Effector memory CD8-positive, alpha-beta T cell (primary cell): ENCODE results near the gene SMC5.
"Not testable (repeated sequence)": the region's sequence is repeated elsewhere in the genome, so short reads cannot be mapped to it uniquely, and the experiment has no call there.

Source experiments
- ATAC-seq: fragments of 150-1000 bp; cut with Tn5 transposase; replicated peaks from 2 replicates; pipeline ENCODE4 v1.10.0; 2021; ENCODE audit warnings: mild to moderate bottlenecking, moderate library complexity
- DNase-seq, 3 experiments: peaks; one replicate each; pipeline ENCODE4 v3.0.0; 2021
- H3K27ac Mint-ChIP-seq, 2 donors: one replicate each; pipeline ENCODE4 v1.8.0; 2022; ENCODE audit warnings: mild to moderate bottlenecking in 2 of 2, mixed read lengths in 2 of 2, moderate library complexity in 2 of 2
- H3K27me3 Mint-ChIP-seq, 2 donors: one replicate each; pipeline ENCODE4 v1.8.0; 2022; ENCODE audit warnings: mixed read lengths in 2 of 2
- H3K36me3 Mint-ChIP-seq: one replicate; pipeline ENCODE4 v1.8.0; 2022; ENCODE audit warnings: mild to moderate bottlenecking, moderate library complexity, mixed read lengths; ENCODE audit not compliant: insufficient read depth
- H3K4me1 Mint-ChIP-seq, 2 donors: one replicate each; pipeline ENCODE4 v1.8.0; 2022; ENCODE audit warnings: low read depth in 2 of 2, mixed read lengths in 2 of 2
- H3K4me3 Mint-ChIP-seq, 2 donors: one replicate each; pipeline ENCODE4 v1.8.0; 2022; ENCODE audit warnings: mild to moderate bottlenecking in 2 of 2, mixed read lengths in 2 of 2, moderate library complexity in 2 of 2
- H3K9me3 Mint-ChIP-seq, 2 donors: one replicate each; pipeline ENCODE4 v1.8.0; 2022; ENCODE audit warnings: mixed read lengths in 2 of 2

Gene SMC5

GRCh38 chr9:70285981-70286598, 27.3 kb downstream of the SMC5 start:
- DNase-seq, result no peak
- Mint-ChIP-seq H3K27ac (peak overlapping the region in 1 of 2 donors; percentile 46), H3K27me3 (no peaks in the 10 kb centered on the region), H3K9me3 (no peaks in the 10 kb centered on the region), H3K4me1 (peaks cover 0 to 42% of the 10 kb centered on the region in 2 donors), H3K4me3 (no peak overlapping the region), H3K36me3 (peaks cover 60% of the 10 kb centered on the region)
- ATAC-seq, result no peak

DNA sequence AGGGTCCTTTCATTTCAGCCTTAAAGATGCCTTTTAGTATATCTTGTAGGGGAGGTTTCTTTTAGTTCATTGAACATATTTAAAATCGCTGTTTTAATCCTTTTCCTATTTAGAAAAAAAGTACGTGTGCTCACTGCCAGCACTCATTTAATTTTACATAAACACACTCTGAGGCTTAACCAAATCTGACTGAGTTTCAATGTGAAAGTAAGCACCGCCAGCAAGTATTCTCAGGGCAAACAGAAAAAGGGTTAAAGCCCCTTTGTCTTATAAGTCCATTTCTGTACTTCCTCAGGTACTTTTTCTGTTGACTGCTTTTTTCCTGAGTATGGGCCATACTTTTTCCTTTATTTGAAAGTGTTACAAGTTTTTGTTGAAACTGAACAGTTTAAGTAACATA, 31.8 kb downstream of the SMC5 start:
- peaks cover 32% of the 10 kb centered on the region for H3K36me3 Mint-ChIP-seq
- no peaks in the 10 kb centered on the region for H3K9me3 Mint-ChIP-seq
- no peak for ATAC-seq
- H3K4me1 Mint-ChIP-seq, result peaks cover 4 to 32% of the 10 kb centered on the region in 2 donors
- no peak for DNase-seq
- H3K27ac Mint-ChIP-seq, result no peak overlapping the region
- H3K27me3 Mint-ChIP-seq, result no peaks in the 10 kb centered on the region
- H3K4me3 Mint-ChIP-seq, result no peak overlapping the region

DNA sequence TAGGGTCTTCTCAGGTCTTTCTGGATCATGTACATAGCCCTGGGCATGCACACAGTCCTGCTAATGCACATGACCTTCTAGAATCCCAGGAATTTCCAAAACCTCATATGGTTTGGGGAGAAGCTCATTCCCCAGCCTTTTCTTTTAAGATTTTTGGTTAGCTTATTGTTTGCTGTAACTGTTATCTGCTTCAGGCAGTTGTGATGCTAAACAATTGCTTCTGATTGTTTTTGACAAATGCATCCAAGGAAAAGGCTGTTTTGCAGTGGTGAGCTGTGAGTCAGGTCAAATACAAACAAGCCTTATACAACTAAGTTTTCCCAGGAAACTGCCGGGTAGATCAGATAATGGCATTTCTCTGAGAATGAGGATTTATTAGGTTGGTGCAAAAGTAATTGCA, 32.7 kb downstream of the SMC5 start:
- H3K36me3 Mint-ChIP-seq, result peaks cover 32% of the 10 kb centered on the region
- H3K27me3 Mint-ChIP-seq, result no peaks in the 10 kb centered on the region
- peaks cover 4 to 25% of the 10 kb centered on the region in 2 donors for H3K4me1 Mint-ChIP-seq
- H3K4me3 Mint-ChIP-seq, result no peak overlapping the region
- H3K9me3 Mint-ChIP-seq, result no peaks in the 10 kb centered on the region
- no peak for DNase-seq
- ATAC-seq, result no peak
- no peak overlapping the region for H3K27ac Mint-ChIP-seq

DNA sequence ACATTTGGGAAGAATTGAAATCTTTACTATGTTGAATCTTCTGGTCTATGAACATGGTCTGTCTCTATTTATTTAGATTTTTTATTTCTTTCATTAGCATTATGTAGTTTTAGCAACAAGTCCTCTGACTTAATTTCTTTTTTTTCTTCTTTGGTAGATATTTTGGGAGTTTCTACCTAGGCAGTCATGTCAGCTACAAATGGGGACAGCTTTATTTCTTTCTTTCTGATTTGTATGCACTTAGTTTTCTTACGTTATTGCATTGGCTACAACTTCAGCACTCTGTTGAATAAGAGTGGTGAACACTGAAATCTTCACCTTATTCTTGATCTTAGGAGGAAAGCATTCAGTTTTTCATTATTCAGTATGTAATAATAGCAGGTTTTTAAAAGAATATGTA, 33.5 kb downstream of the SMC5 start:
- no peak overlapping the region for H3K4me3 Mint-ChIP-seq
- peaks cover 25% of the 10 kb centered on the region for H3K36me3 Mint-ChIP-seq
- no peaks in the 10 kb centered on the region for H3K27me3 Mint-ChIP-seq
- no peak for DNase-seq
- peaks cover 4 to 23% of the 10 kb centered on the region in 2 donors for H3K4me1 Mint-ChIP-seq
- no peaks in the 10 kb centered on the region for H3K9me3 Mint-ChIP-seq
- H3K27ac Mint-ChIP-seq, result no peak overlapping the region
- no peak for ATAC-seq

GRCh38 chr9:70293214-70293613, 34.4 kb downstream of the SMC5 start:
- no peaks in the 10 kb centered on the region for H3K27me3 Mint-ChIP-seq
- DNase-seq, result no peak
- H3K9me3 Mint-ChIP-seq, result no peaks in the 10 kb centered on the region
- H3K4me3 Mint-ChIP-seq, result no peak overlapping the region
- no peak overlapping the region for H3K27ac Mint-ChIP-seq
- peaks cover 4 to 18% of the 10 kb centered on the region in 2 donors for H3K4me1 Mint-ChIP-seq
- no peak for ATAC-seq
- peaks cover 30% of the 10 kb centered on the region for H3K36me3 Mint-ChIP-seq

DNA sequence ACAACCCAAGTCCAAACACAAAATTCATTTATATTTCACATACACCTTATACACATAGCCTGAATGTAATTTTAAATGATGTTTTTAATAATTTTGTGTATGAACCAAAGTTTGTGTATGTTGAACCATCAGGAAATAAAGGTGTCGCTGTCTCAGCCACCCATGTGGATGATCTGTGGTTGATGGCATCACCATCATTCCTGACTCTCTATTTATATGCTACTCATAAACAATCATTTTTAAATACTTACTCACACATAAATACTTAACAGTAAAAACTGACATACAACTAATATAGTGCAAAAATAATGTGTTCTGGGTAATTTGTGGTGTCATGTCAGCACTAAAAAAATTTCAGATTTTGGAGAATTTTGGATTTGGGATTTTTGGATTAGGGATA, 38.4 kb downstream of the SMC5 start:
- DNase-seq (no peak), ATAC-seq (no peak)
- Mint-ChIP-seq H3K27me3 (no peaks in the 10 kb centered on the region), H3K36me3 (peaks cover 59% of the 10 kb centered on the region), H3K27ac (no peak overlapping the region), H3K9me3 (no peaks in the 10 kb centered on the region), H3K4me1 (peaks cover 10 to 29% of the 10 kb centered on the region in 2 donors), H3K4me3 (no peak overlapping the region)

GRCh38 chr9:70298245-70298771, 39.5 kb downstream of the SMC5 start:
- H3K4me3 Mint-ChIP-seq, result no peak overlapping the region
- H3K27me3 Mint-ChIP-seq, result no peaks in the 10 kb centered on the region
- no peaks in the 10 kb centered on the region for H3K9me3 Mint-ChIP-seq
- ATAC-seq (no peak), DNase-seq (no peak)
- H3K36me3 Mint-ChIP-seq, result peaks cover 60% of the 10 kb centered on the region
- no peak overlapping the region for H3K27ac Mint-ChIP-seq
- peaks cover 10 to 29% of the 10 kb centered on the region in 2 donors for H3K4me1 Mint-ChIP-seq

DNA sequence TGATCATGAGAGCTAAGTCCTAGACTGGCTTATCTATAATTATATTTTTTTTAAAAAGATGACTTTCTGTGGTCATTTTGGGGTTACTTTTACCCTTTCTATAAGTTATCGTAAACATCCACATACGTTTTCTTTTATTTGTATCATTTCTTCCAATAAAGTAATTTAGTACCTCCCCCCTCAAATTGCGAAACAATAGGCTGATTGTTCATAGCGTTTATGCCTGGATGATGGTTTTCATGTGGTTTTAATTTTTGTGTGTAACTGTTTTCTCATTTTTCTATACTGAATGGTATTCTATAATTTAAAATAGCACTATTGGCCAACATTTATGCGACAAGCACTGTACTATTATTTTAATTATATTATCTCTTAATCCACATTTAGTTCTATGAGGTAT, 44.5 kb downstream of the SMC5 start:
- DNase-seq (no peak), ATAC-seq (no peak)
- H3K27me3 Mint-ChIP-seq, result no peaks in the 10 kb centered on the region
- no peaks in the 10 kb centered on the region for H3K9me3 Mint-ChIP-seq
- H3K27ac Mint-ChIP-seq, result no peak overlapping the region
- H3K4me3 Mint-ChIP-seq, result no peak overlapping the region
- peaks cover 73% of the 10 kb centered on the region for H3K36me3 Mint-ChIP-seq
- H3K4me1 Mint-ChIP-seq, result peaks cover 5 to 16% of the 10 kb centered on the region in 2 donors

- peaks cover 3 to 6% of the 10 kb centered on the region in 2 donors for H3K4me1 Mint-ChIP-seq
- ATAC-seq, result no peak
- no peaks in the 10 kb centered on the region for H3K27me3 Mint-ChIP-seq
- no peak for DNase-seq
- no peaks in the 10 kb centered on the region for H3K9me3 Mint-ChIP-seq
- H3K4me3 Mint-ChIP-seq, result no peak overlapping the region
- H3K36me3 Mint-ChIP-seq, result peaks cover 72% of the 10 kb centered on the region
- no peak overlapping the region for H3K27ac Mint-ChIP-seq
These were observed 46.0 kb downstream of the SMC5 start for GRCh38 chr9:70304810-70305209.

GRCh38 chr9:70315389-70315788, 56.6 kb downstream of the SMC5 start:
- Mint-ChIP-seq H3K4me1 (peaks cover 2 to 9% of the 10 kb centered on the region in 2 donors), H3K9me3 (no peaks in the 10 kb centered on the region), H3K36me3 (peaks cover 57% of the 10 kb centered on the region), H3K27me3 (no peaks in the 10 kb centered on the region), H3K4me3 (no peak overlapping the region), H3K27ac (no peak overlapping the region)
- ATAC-seq (no peak), DNase-seq (no peak)

- ATAC-seq, result no peak
- H3K9me3 Mint-ChIP-seq, result no peaks in the 10 kb centered on the region
- peaks cover 60% of the 10 kb centered on the region for H3K36me3 Mint-ChIP-seq
These were observed 59.2 kb downstream of the SMC5 start for GRCh38 chr9:70318002-70318401.

DNA sequence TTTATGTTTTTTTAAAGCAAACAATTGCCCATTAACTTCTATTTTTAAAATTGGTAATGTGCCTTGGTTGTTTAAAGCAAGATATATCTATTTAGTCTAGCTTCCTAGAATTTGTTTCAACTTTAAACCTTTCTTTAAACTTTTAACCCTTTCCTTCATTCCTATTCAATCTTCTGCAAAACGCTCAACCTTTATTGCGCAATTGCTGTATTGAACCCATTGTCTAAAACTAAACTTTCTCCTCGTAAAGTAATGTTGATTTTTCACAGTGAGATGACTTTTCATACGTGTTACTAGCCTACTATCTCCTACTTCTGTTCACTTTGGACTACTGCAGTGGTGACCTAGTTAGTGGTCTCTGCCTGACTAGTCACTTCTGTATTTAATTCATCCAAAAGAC, 63.3 kb downstream of the SMC5 start:
- Mint-ChIP-seq H3K4me3 (no peak overlapping the region), H3K36me3 (peaks cover 75% of the 10 kb centered on the region), H3K4me1 (no peaks in the 10 kb centered on the region), H3K27me3 (no peaks in the 10 kb centered on the region), H3K27ac (peak overlapping the region in 1 of 2 donors; percentile 23), H3K9me3 (no peaks in the 10 kb centered on the region)
- DNase-seq (no peak), ATAC-seq (no peak)

More at GRCh38 chr9:70318002-70318401, 59.2 kb downstream of the SMC5 start:
- Mint-ChIP-seq H3K27me3 (no peaks in the 10 kb centered on the region), H3K4me1 (peaks cover 0 to 5% of the 10 kb centered on the region in 2 donors), H3K27ac (no peak overlapping the region), H3K4me3 (no peak overlapping the region)
- DNase-seq, result no peak

DNA sequence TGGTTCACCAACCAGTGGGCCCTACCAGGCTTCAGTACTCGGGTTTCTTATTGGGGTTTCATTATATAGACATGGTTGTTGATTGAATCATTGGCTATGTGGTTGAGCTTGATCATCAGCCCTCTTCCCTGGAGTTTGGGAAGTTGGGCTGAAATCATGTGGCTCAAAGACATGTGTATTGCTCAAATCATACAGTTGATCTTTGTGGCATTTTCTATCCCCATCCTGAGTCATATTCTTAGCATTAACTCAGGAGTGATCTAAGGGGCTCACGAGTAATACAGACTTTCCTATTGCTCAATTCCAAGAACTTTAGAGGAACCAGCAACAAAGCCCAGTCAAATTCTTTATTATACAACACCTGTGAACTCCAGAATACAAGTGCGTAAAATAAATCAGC, 66.2 kb downstream of the SMC5 start:
- DNase-seq (no peak), ATAC-seq (no peak)
- no peaks in the 10 kb centered on the region for H3K9me3 Mint-ChIP-seq
- no peaks in the 10 kb centered on the region for H3K27me3 Mint-ChIP-seq
- H3K4me3 Mint-ChIP-seq, result no peak overlapping the region
- no peak overlapping the region for H3K27ac Mint-ChIP-seq
- H3K36me3 Mint-ChIP-seq, result peaks cover 65% of the 10 kb centered on the region
- H3K4me1 Mint-ChIP-seq, result no peaks in the 10 kb centered on the region

DNA sequence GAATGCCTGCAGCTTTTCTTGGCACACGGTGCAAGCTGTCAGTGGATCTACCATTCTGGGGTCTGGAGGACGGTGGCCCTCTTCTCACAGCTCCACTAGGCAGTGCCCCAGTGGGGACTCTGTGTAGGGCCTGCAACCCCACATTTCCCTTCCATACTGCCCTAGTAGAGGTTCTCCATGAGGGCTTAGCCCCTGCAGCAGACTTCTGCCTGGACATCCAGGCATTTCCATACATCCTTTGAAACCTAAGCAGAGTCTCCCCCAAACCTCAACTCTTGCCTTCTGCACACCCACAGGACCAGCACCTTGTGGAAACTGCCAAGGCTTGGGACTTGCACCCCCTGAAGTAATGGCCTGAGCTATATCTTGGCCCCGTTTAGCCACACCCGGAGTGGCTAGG, 69.8 kb downstream of the SMC5 start:
- H3K9me3 Mint-ChIP-seq, DNase-seq, ATAC-seq, H3K4me3 Mint-ChIP-seq, H3K4me1 Mint-ChIP-seq, H3K27me3 Mint-ChIP-seq: not testable (repeated sequence)
- H3K36me3 Mint-ChIP-seq, result peaks cover 47% of the 10 kb centered on the region
- H3K27ac Mint-ChIP-seq, result peak overlapping the region in 1 of 2 donors; percentile 52
